T-helper 22 cell (primary cell): Measurements from ENCODE around the gene SHROOM3.

Experiments used
- DNase-seq: peaks from one replicate; pipeline ENCODE4 v3.0.0-alpha.2; 2020; ENCODE audit warnings: low read depth

SHROOM3 gene

GRCh38 chr4:76663824-76664223, 228.8 kb downstream of the SHROOM3 start:
- DNase-seq = no peak

- DNase-seq = no peak
Measured at GRCh38 chr4:76665153-76665552, 230.1 kb downstream of the SHROOM3 start.

- DNase-seq = no peak
Measured at GRCh38 chr4:76665721-76666120, 230.7 kb downstream of the SHROOM3 start.

GRCh38 chr4:76666944-76667532, 232.0 kb downstream of the SHROOM3 start:
- no peak for DNase-seq

- no peak for DNase-seq
Measured at GRCh38 chr4:76670631-76671030, 235.6 kb downstream of the SHROOM3 start.

GRCh38 chr4:76673362-76673761, 238.3 kb downstream of the SHROOM3 start:
- no peak for DNase-seq

- no peak for DNase-seq
Measured at GRCh38 chr4:76674983-76675382, 240.0 kb downstream of the SHROOM3 start.

GRCh38 chr4:76677571-76678326, 242.7 kb downstream of the SHROOM3 start:
- DNase-seq = no peak

- DNase-seq = no peak
Measured at GRCh38 chr4:76679691-76680090, 244.7 kb downstream of the SHROOM3 start.

- DNase-seq = no peak
Measured at GRCh38 chr4:76680952-76681351, 245.9 kb downstream of the SHROOM3 start.

GRCh38 chr4:76681996-76682395, 247.0 kb downstream of the SHROOM3 start:
- no peak for DNase-seq

GRCh38 chr4:76683144-76683543, 248.1 kb downstream of the SHROOM3 start:
- no peak for DNase-seq

GRCh38 chr4:76687746-76688448, 252.9 kb downstream of the SHROOM3 start:
- DNase-seq = no peak

GRCh38 chr4:76688619-76689144, 253.7 kb downstream of the SHROOM3 start:
- no peak for DNase-seq

- no peak for DNase-seq
Measured at GRCh38 chr4:76689145-76689817, 254.3 kb downstream of the SHROOM3 start.

- no peak for DNase-seq
Measured at GRCh38 chr4:76690011-76690905, 255.2 kb downstream of the SHROOM3 start.

GRCh38 chr4:76690906-76691275, 255.9 kb downstream of the SHROOM3 start:
- DNase-seq = no peak

GRCh38 chr4:76691807-76692582, 257.0 kb downstream of the SHROOM3 start:
- no peak for DNase-seq

- no peak for DNase-seq
Measured at GRCh38 chr4:76692761-76693160, 257.7 kb downstream of the SHROOM3 start.

GRCh38 chr4:76694056-76694455, 259.0 kb downstream of the SHROOM3 start:
- DNase-seq = no peak

GRCh38 chr4:76696109-76696508, 261.1 kb downstream of the SHROOM3 start:
- DNase-seq = no peak
